ENCODE results near the gene TMC6. TPM values are rescaled to one million over a fixed set of nuclear protein-coding genes. Genes with fewer than 3 reads are reported as not detected.
"Not testable (repeated sequence)": the region's sequence is repeated elsewhere in the genome, so short reads cannot be mapped to it uniquely, and the experiment has no call there.

Gene TMC6
- total RNA-seq, 1 experiment from 2014 or later: 0.74 TPM

- DNase-seq (ENCODE audit: low read depth): no peak
These were observed 47.0 kb downstream of the TMC6 start for GRCh38 chr17:78081551-78081950.

- no peak for DNase-seq (ENCODE audit: low read depth)
These were observed 49.3 kb downstream of the TMC6 start for GRCh38 chr17:78079253-78079652.

GRCh38 chr17:78075545-78075944, 53.0 kb downstream of the TMC6 start:
- no peak for DNase-seq (ENCODE audit: low read depth)

- no peak for DNase-seq (ENCODE audit: low read depth)
These were observed 53.5 kb downstream of the TMC6 start for GRCh38 chr17:78075011-78075410.

GRCh38 chr17:78072961-78073360, 55.6 kb downstream of the TMC6 start:
- no peak for DNase-seq (ENCODE audit: low read depth)

- DNase-seq (ENCODE audit: low read depth): no peak
These were observed 58.9 kb downstream of the TMC6 start for GRCh38 chr17:78069695-78070094.

GRCh38 chr17:78066976-78067375, 61.6 kb downstream of the TMC6 start:
- DNase-seq (ENCODE audit: low read depth): not testable (repeated sequence)

- DNase-seq (ENCODE audit: low read depth): no peak
These were observed 63.8 kb downstream of the TMC6 start for GRCh38 chr17:78064708-78065107.

- DNase-seq (ENCODE audit: low read depth): no peak
These were observed 65.1 kb downstream of the TMC6 start for GRCh38 chr17:78063489-78063888.

- DNase-seq (ENCODE audit: low read depth): no peak
These were observed 66.0 kb downstream of the TMC6 start for GRCh38 chr17:78062596-78062995.

Other genes with a start within 250 kb of the TMC6 start
- gene TNRC6C, start 170.1 kb downstream of the TMC6 start, total RNA-seq (2014; rRNA removed; shearing (Covaris generic)): 2.8 and 3.2 TPM in 2 replicates
- gene TMC8, start 2.0 kb upstream of the TMC6 start, total RNA-seq (2014; rRNA removed; shearing (Covaris generic)): not detected in 2 replicates
- not detected in 2 replicates for gene C17orf99, start 17.6 kb upstream of the TMC6 start, total RNA-seq (2014; rRNA removed; shearing (Covaris generic))
- gene SYNGR2, start 39.8 kb upstream of the TMC6 start, total RNA-seq (2014; rRNA removed; shearing (Covaris generic)): 34.6 and 37.6 TPM in 2 replicates
- gene TK1, start 58.3 kb upstream of the TMC6 start, total RNA-seq (2014; rRNA removed; shearing (Covaris generic)): 107 and 150 TPM in 2 replicates
- 9.7 and 13.3 TPM in 2 replicates for gene AFMID, start 58.6 kb upstream of the TMC6 start, total RNA-seq (2014; rRNA removed; shearing (Covaris generic))
- 113 and 148 TPM in 2 replicates for gene BIRC5, start 85.5 kb upstream of the TMC6 start, total RNA-seq (2014; rRNA removed; shearing (Covaris generic))
- gene TMEM235, start 102.9 kb upstream of the TMC6 start, total RNA-seq (2014; rRNA removed; shearing (Covaris generic)): not detected in 2 replicates
- gene SOCS3, start 231.3 kb upstream of the TMC6 start, total RNA-seq (2014; rRNA removed; shearing (Covaris generic)): 26.6 and 39.3 TPM in 2 replicates
- gene PGS1, start 249.9 kb upstream of the TMC6 start, total RNA-seq (2014; rRNA removed; shearing (Covaris generic)): 26.2 and 32.3 TPM in 2 replicates

Measured in M059J (cell line).